H1 (cell line): ENCODE data around the gene HYDIN. TPM values are rescaled to one million over a fixed set of nuclear protein-coding genes. Genes with fewer than 3 reads are reported as not detected.

Experiments
- CTCF ChIA-PET: fragments of 300-600 bp; sonication (Branson Sonifier 250); formaldehyde crosslinking; loops from one replicate; lab custom pipeline; 2021; ENCODE audit not compliant: partially characterized antibody; lab: Charles Lee
- POLR2A ChIA-PET: fragments of 300-600 bp; sonication (Branson Sonifier 250); formaldehyde crosslinking; loops from one replicate; lab custom pipeline; 2021; ENCODE audit warnings: inconsistent platforms; ENCODE audit not compliant: partially characterized antibody; lab: Charles Lee
- DNase-seq, 2 experiments: peaks; one replicate each; pipeline versions ENCODE4 v3.0.0 to v3.0.0-alpha.2; 2010 to 2022; ENCODE audit warnings: low spot score in 2 of 2, low read depth in 1 of 2, mixed read lengths in 1 of 2
- FAIRE-seq: peaks from 2 replicates; lab custom pipeline; 2011; peaks lifted over from hg19 to GRCh38; lab: Jason Lieb, UNC
- H2AFZ ChIP-seq: 2 replicates; pipeline ENCODE4 v1.8.1; 2012; ENCODE audit warnings: low read length, inconsistent platforms
- H2AK5ac ChIP-seq: 2 replicates; pipeline ENCODE4 v1.6.1; 2013; ENCODE audit warnings: low read depth, low read length
- H2BK120ac ChIP-seq: replicated peaks from 2 replicates; pipeline ENCODE3; 2013; ENCODE audit warnings: low read depth, low read length, inconsistent platforms
- H2BK12ac ChIP-seq: 2 replicates; pipeline ENCODE4 v1.6.1; 2013; ENCODE audit warnings: low read depth, low read length
- H2BK15ac ChIP-seq: 2 replicates; pipeline ENCODE4 v1.6.1; 2013; ENCODE audit warnings: low read length
- H2BK20ac ChIP-seq: 2 replicates; pipeline ENCODE4 v1.6.1; 2013; ENCODE audit warnings: low read length
- H2BK5ac ChIP-seq: 2 replicates; pipeline ENCODE4 v1.6.1; 2013; ENCODE audit warnings: low read depth, low read length
- H3K14ac ChIP-seq: 2 replicates; pipeline ENCODE4 v1.6.1; 2013; ENCODE audit warnings: inconsistent platforms; ENCODE audit not compliant: insufficient read length
- H3K18ac ChIP-seq: 2 replicates; pipeline ENCODE4 v1.6.1; 2013; ENCODE audit warnings: low read length; ENCODE audit errors: extremely low read depth
- H3K23ac ChIP-seq: 2 replicates; pipeline ENCODE4 v1.6.1; 2013; ENCODE audit warnings: inconsistent platforms; ENCODE audit not compliant: insufficient read length
- H3K23me2 ChIP-seq: 2 replicates; pipeline ENCODE4 v1.6.1; 2013; ENCODE audit warnings: low read depth, low read length
- H3K27ac ChIP-seq: 2 replicates; pipeline ENCODE4 v1.6.1; 2011; ENCODE audit warnings: low read depth, low read length, inconsistent platforms
- H3K27me3 ChIP-seq, 4 experiments: replicated peaks in 1 of 4; 1 replicate in 1 of 4; 2 replicates in 3 of 4; pipeline versions ENCODE4 v1.6.1 to v1.8.1; 2011 to 2013; ENCODE audit warnings: low read length in 3 of 4, mild to moderate bottlenecking in 3 of 4, inconsistent platforms in 2 of 4, mixed read lengths in 2 of 4, moderate library complexity in 1 of 4; ENCODE audit not compliant: control insufficient read depth in 3 of 4, insufficient read depth in 3 of 4; ENCODE audit errors: extremely low read depth in 1 of 4
- H3K36me3 ChIP-seq, 4 experiments: 2 replicates each; pipeline versions ENCODE4 v1.6.1 to v1.8.1; 2011 to 2013; ENCODE audit warnings: mild to moderate bottlenecking in 4 of 4, low read length in 3 of 4, moderate library complexity in 2 of 4, control low read depth in 1 of 4, inconsistent platforms in 1 of 4; ENCODE audit not compliant: insufficient read depth in 4 of 4, control insufficient read depth in 2 of 4
- H3K4ac ChIP-seq: replicated peaks from 2 replicates; pipeline ENCODE3; 2013; ENCODE audit warnings: low read length, low read depth, mixed read lengths, inconsistent platforms; ENCODE audit not compliant: insufficient read length
- H3K4me1 ChIP-seq, 4 experiments: replicated peaks in 1 of 4; 1 replicate in 1 of 4; 2 replicates in 3 of 4; pipeline versions ENCODE4 v1.6.1 to v1.8.1; 2011 to 2013; ENCODE audit warnings: low read length in 3 of 4, inconsistent platforms in 2 of 4, mixed read lengths in 1 of 4; ENCODE audit not compliant: insufficient read depth in 4 of 4, control insufficient read depth in 3 of 4
- H3K4me2 ChIP-seq, 2 experiments: 2 replicates each; pipeline versions ENCODE4 v1.6.1 to v1.8.1; 2011 to 2013; ENCODE audit warnings: low read depth in 2 of 2, low read length in 2 of 2, control low read depth in 1 of 2, inconsistent platforms in 1 of 2, mild to moderate bottlenecking in 1 of 2; ENCODE audit not compliant: insufficient read depth in 1 of 2
- H3K4me3 ChIP-seq, 4 experiments: fragments of 200-600, 300-600 bp in 1 of 4; sonication (generic), shearing (Covaris generic), sonication (Bioruptor Twin) in 1 of 4; 2 replicates each; pipeline versions ENCODE4 v1.5.1 to v1.8.1; 2011 to 2016; ENCODE audit warnings: low read length in 4 of 4, low read depth in 3 of 4, control low read depth in 2 of 4, inconsistent platforms in 2 of 4, mild to moderate bottlenecking in 2 of 4, mixed read lengths in 1 of 4, moderate library complexity in 1 of 4; ENCODE audit not compliant: insufficient read depth in 2 of 4; ENCODE audit errors: extremely low read depth in 1 of 4
- H3K56ac ChIP-seq: replicated peaks from 2 replicates; pipeline ENCODE3; 2013; ENCODE audit warnings: low read depth, mild to moderate bottlenecking, mixed read lengths, low read length, inconsistent platforms; ENCODE audit not compliant: insufficient read length
- H3K79me1 ChIP-seq: 2 replicates; pipeline ENCODE4 v1.6.1; 2013; ENCODE audit warnings: low read depth, low read length, control low read depth
- H3K79me2 ChIP-seq, 2 experiments: 2 replicates each; pipeline versions ENCODE4 v1.6.1 to v1.8.1; 2012 to 2013; ENCODE audit warnings: low read length in 2 of 2, mild to moderate bottlenecking in 2 of 2, inconsistent platforms in 1 of 2; ENCODE audit not compliant: insufficient read depth in 2 of 2, control insufficient read depth in 1 of 2
- H3K9ac ChIP-seq, 4 experiments: replicated peaks in 1 of 4; 1 replicate in 1 of 4; 2 replicates in 3 of 4; pipeline versions ENCODE4 v1.6.1 to v1.8.1; 2011 to 2013; ENCODE audit warnings: low read depth in 3 of 4, low read length in 3 of 4, control low read depth in 2 of 4, mild to moderate bottlenecking in 2 of 4, moderate library complexity in 2 of 4, inconsistent platforms in 1 of 4; ENCODE audit errors: extremely low read depth in 1 of 4
- H3K9me3 ChIP-seq, 2 experiments: 2 replicates each; pipeline versions ENCODE4 v1.6.1 to v1.8.1; 2012 to 2013; ENCODE audit warnings: mild to moderate bottlenecking in 2 of 2, moderate library complexity in 2 of 2, control low read depth in 1 of 2, inconsistent platforms in 1 of 2, low read depth in 1 of 2, low read length in 1 of 2, mixed read lengths in 1 of 2; ENCODE audit not compliant: insufficient read depth in 2 of 2
- H4K20me1 ChIP-seq, 2 experiments: replicated peaks in 1 of 2; 2 replicates each; pipeline versions ENCODE3 to v1.8.1; 2011 to 2013; ENCODE audit warnings: inconsistent platforms in 2 of 2, low read length in 2 of 2, mild to moderate bottlenecking in 1 of 2; ENCODE audit not compliant: insufficient read depth in 2 of 2, control insufficient read depth in 1 of 2
- H4K5ac ChIP-seq: 2 replicates; pipeline ENCODE4 v1.6.1; 2013; ENCODE audit warnings: low read length, low read depth, mixed read lengths, inconsistent platforms; ENCODE audit not compliant: insufficient read length
- H4K8ac ChIP-seq: 2 replicates; pipeline ENCODE4 v1.8.0; 2013; ENCODE audit warnings: mild to moderate bottlenecking, moderate library complexity, low read length, inconsistent platforms; ENCODE audit not compliant: insufficient read depth; ENCODE audit errors: extremely low read depth
- H4K91ac ChIP-seq: replicated peaks from 2 replicates; pipeline ENCODE3; 2013; ENCODE audit warnings: low read length, mixed read lengths, inconsistent platforms; ENCODE audit not compliant: insufficient read length
- ASH2L ChIP-seq: fragments of 200-600, 300-600 bp; sonication (generic); IDR thresholded peaks from one replicate; pipeline ENCODE4 v1.7.1; 2017; ENCODE audit warnings: low read length
- CEBPB ChIP-seq: IDR thresholded peaks from 2 replicates; pipeline ENCODE4 v1.6.1; 2012; ENCODE audit warnings: low read depth, low read length
- CTBP2 ChIP-seq: IDR thresholded peaks from 2 replicates; pipeline ENCODE4 v1.7.0; 2011; ENCODE audit warnings: borderline replicate concordance, mild to moderate bottlenecking, moderate library complexity, mixed read lengths, low read length; ENCODE audit not compliant: insufficient read depth, insufficient read length
- GABPA ChIP-seq: IDR thresholded peaks from 2 replicates; pipeline ENCODE4 v1.6.1; 2011; ENCODE audit warnings: mild to moderate bottlenecking, low read length, moderate library complexity, borderline replicate concordance; ENCODE audit not compliant: insufficient read depth
- GTF2F1 ChIP-seq: IDR thresholded peaks from 2 replicates; pipeline ENCODE4 v1.6.1; 2012; ENCODE audit warnings: low read depth, low read length, improper control_type of control experiment, borderline replicate concordance
- POU5F1 ChIP-seq: IDR thresholded peaks from 2 replicates; pipeline ENCODE4 v1.6.1; 2011; ENCODE audit warnings: low read depth, mild to moderate bottlenecking, low read length, moderate library complexity
- RAD21 ChIP-seq, 2 experiments: IDR thresholded peaks in 1 of 2; conservative IDR thresholded peaks in 1 of 2; 2 replicates each; pipeline ENCODE4 v1.6.1; 2011; ENCODE audit warnings: low read depth in 2 of 2, low read length in 2 of 2, improper control_type of control experiment in 1 of 2, inconsistent platforms in 1 of 2, mild to moderate bottlenecking in 1 of 2, moderate library complexity in 1 of 2
- RFX5 ChIP-seq: IDR thresholded peaks from 2 replicates; pipeline ENCODE4 v1.6.1; 2011; ENCODE audit warnings: low read depth, low read length, improper control_type of control experiment, borderline replicate concordance
- SP4 ChIP-seq: IDR thresholded peaks from 2 replicates; pipeline ENCODE4 v1.6.1; 2012; ENCODE audit warnings: low read length, inconsistent platforms
- ZNF274 ChIP-seq: IDR thresholded peaks from 2 replicates; pipeline ENCODE4 v1.7.0; 2012; ENCODE audit warnings: low read length, borderline replicate concordance; ENCODE audit errors: extremely low read depth
- WGBS, 2 experiments: shearing (Covaris generic) in 1 of 2; methylation state at CpG; one replicate each; pipeline versions ENCODE4 v1.1.6 to v1.1.7; 2013 to 2015; ENCODE audit warnings: low lambda C conversion rate in 2 of 2, mixed read lengths in 2 of 2, inconsistent platforms in 1 of 2, low coverage in 1 of 2, missing lambda C conversion rate in 1 of 2; ENCODE audit not compliant: insufficient replicate concordance in 2 of 2, insufficient coverage in 1 of 2, insufficient read length in 1 of 2; ENCODE audit errors: extremely low coverage in 1 of 2, missing lambda C conversion rate in 1 of 2; 5-methylcytosine and 5-hydroxymethylcytosine counted together
- polyA plus RNA-seq, 7 experiments: library from polyadenylated mRNA; depleted of rRNA in 3 of 7; stranded (reverse) in 5 of 7; unstranded in 2 of 7; fragments of >200 nt in 5 of 7; fragments of 200-250 nt in 2 of 7; gene quantifications; 1 replicate in 5 of 7; 2 replicates in 1 of 7; 4 replicates in 1 of 7; pipeline versions ENCODE4 v1.2.1 to v1.2.3, GENCODE V29; 2011 to 2013; ENCODE audit warnings: missing spikeins in 2 of 7, mixed read lengths in 2 of 7
- total RNA-seq: library from RNA; stranded (reverse); fragmentation: NEBNext Ultra II Directional; extraction: Animal tissue kit (Norgen Biotek cat#: 25700); gene quantifications from 2 replicates; pipeline ENCODE4 v1.2.1, GENCODE V29; 2021
- TF ChIP-seq, protein P1 (sequence below): IDR thresholded peaks from 2 replicates; pipeline ENCODE4 v1.6.1; 2011; ENCODE audit warnings: low read depth, mild to moderate bottlenecking, low read length; ENCODE audit not compliant: insufficient read depth
- TF ChIP-seq, protein P2 (sequence below): IDR thresholded peaks from 2 replicates; pipeline ENCODE4 v1.6.1; 2011; ENCODE audit warnings: low read length, improper control_type of control experiment

HYDIN gene
- total and polyA plus RNA-seq, 2 of the 8 experiments (the other 6 are each of a cell fraction or from before 2014, with no cell fraction given) = 1.1 to 1.8 TPM

DNA sequence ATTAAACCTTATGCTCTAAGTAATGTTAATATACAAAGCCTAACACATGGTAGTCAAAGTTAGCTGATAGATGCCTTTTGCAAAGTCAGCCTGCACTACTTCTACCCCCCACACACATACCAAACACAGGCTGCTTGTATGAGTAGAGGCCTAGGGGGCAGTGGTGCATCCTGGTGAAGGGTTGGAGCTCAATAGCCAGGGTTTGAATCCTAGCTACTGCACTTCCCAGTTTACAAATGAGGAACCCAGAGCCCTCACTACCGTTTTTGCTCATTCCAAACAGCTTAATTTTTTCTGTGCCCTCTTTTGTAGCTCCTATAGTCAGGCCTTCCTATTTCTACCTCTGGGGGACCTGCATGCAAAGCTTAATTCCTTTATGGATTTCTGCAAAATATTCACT lies 18.9 kb upstream of the HYDIN start:
- H3K9ac ChIP-seq = no peak overlapping the region
- no peaks in the 10 kb centered on the region for H4K20me1 ChIP-seq
- no peak overlapping the region for H2AK5ac ChIP-seq
- POLR2A ChIA-PET = interaction anchor here (0.8 to 1.0 kb wide), 2 partner anchors 40 to 177 kb away, joined by 3 read pairs; partner anchors contain the start of gene CMTR2
- no peak overlapping the region for H3K14ac ChIP-seq
- DNase-seq (no peak), FAIRE-seq (peak; percentile 75)
- no peaks in the 10 kb centered on the region for H3K27me3 ChIP-seq
- no peak overlapping the region for H3K56ac ChIP-seq
- no peak overlapping the region for H2BK15ac ChIP-seq
- H2BK20ac ChIP-seq = no peak overlapping the region
- H3K36me3 ChIP-seq = no peaks in the 10 kb centered on the region
- H3K23ac ChIP-seq = no peak overlapping the region
- no peak overlapping the region for H2BK120ac ChIP-seq
- H3K18ac ChIP-seq = no peak overlapping the region
- H3K4me3 ChIP-seq = no peak overlapping the region
- no peaks in the 10 kb centered on the region for H3K23me2 ChIP-seq
- H3K4me1 ChIP-seq = peaks cover 0 to 5% (median 0%) of the 10 kb centered on the region in 4 experiments; a peak in 3 of 7 replicates
- no peak overlapping the region for H3K4me2 ChIP-seq
- H3K9me3 ChIP-seq = no peaks in the 10 kb centered on the region
- H2BK5ac ChIP-seq = no peak overlapping the region
- no peak overlapping the region for H2BK12ac ChIP-seq
- no peak overlapping the region for H2AFZ ChIP-seq
- no peaks in the 10 kb centered on the region for H3K79me1 ChIP-seq
- CTCF ChIA-PET = interaction anchor here (0.5 to 4.5 kb wide), 21 partner anchors 9 to 187 kb away, joined by 3 to 49 read pairs (median 4); partner anchors contain the start of genes CALB2, CMTR2 and HYDIN
- no peak overlapping the region for H3K4ac ChIP-seq
- H4K91ac ChIP-seq = no peak overlapping the region
- H4K8ac ChIP-seq = no peak overlapping the region
- no peak overlapping the region for H4K5ac ChIP-seq
- H3K79me2 ChIP-seq = no peaks in the 10 kb centered on the region
- no peak overlapping the region for H3K27ac ChIP-seq
- 81% methylated on average over 1 of the region's 1 CpG; no CpG with 5 or more reads in 1 of the 2 experiments for WGBS, 2 experiments
- TF ChIP-seq RFX5 = no peak
- TF ChIP-seq CTBP2 = no peak
- TF ChIP-seq, protein P1, sequence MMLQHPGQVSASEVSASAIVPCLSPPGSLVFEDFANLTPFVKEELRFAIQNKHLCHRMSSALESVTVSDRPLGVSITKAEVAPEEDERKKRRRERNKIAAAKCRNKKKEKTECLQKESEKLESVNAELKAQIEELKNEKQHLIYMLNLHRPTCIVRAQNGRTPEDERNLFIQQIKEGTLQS = no peak
- no peak for TF ChIP-seq GABPA
- TF ChIP-seq, protein P2, sequence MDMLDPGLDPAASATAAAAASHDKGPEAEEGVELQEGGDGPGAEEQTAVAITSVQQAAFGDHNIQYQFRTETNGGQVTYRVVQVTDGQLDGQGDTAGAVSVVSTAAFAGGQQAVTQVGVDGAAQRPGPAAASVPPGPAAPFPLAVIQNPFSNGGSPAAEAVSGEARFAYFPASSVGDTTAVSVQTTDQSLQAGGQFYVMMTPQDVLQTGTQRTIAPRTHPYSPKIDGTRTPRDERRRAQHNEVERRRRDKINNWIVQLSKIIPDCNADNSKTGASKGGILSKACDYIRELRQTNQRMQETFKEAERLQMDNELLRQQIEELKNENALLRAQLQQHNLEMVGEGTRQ = no peak
- no peak for TF ChIP-seq GTF2F1
- TF ChIP-seq ZNF274 = no peak
- TF ChIP-seq CEBPB = no peak
- no peak for TF ChIP-seq POU5F1
- no peak for TF ChIP-seq ASH2L
- TF ChIP-seq SP4 = no peak
- TF ChIP-seq RAD21 (IDR thresholded peaks at IDR 0.05 in 1 of 2, conservative IDR thresholded peaks at IDR 0.05 in 1 of 2; ENCODE audit: low read depth in 2 of 2, low read length in 2 of 2) = peak; percentile 45 to 67; a peak in 3 of 4 replicates
